Nephron (organoid): Measurements from ENCODE around the gene A4GALT.

Experiments used
- H3K27ac Mint-ChIP-seq, 3 experiments: 2 replicates each; pipeline ENCODE4 v1.8.0; 2020; ENCODE audit warnings: mixed read lengths in 3 of 3, mild to moderate bottlenecking in 2 of 3, moderate library complexity in 1 of 3
- H3K27me3 Mint-ChIP-seq: 2 replicates; pipeline ENCODE4 v1.8.0; 2021; ENCODE audit warnings: low read depth, mild to moderate bottlenecking, moderate library complexity, mixed read lengths
- H3K36me3 Mint-ChIP-seq: 2 replicates; pipeline ENCODE4 v1.8.0; 2020; ENCODE audit warnings: low read depth, mixed read lengths
- H3K4me1 Mint-ChIP-seq: 2 replicates; pipeline ENCODE4 v1.8.0; 2020; ENCODE audit warnings: mixed read lengths
- H3K4me3 Mint-ChIP-seq, 3 experiments: 2 replicates each; pipeline ENCODE4 v1.8.0; 2020; ENCODE audit warnings: mild to moderate bottlenecking in 3 of 3, mixed read lengths in 3 of 3, moderate library complexity in 2 of 3
- H3K9me3 Mint-ChIP-seq: 2 replicates; pipeline ENCODE4 v1.8.0; 2020; ENCODE audit warnings: mixed read lengths
- CTCF ChIP-seq, 3 experiments: fragments of 200-600 bp; sonication (generic); IDR thresholded peaks; one replicate each; pipeline ENCODE4 v1.5.0; 2021; ENCODE audit warnings: antibody characterized with exemption in 3 of 3; ENCODE audit not compliant: unreplicated experiment in 3 of 3

A4GALT gene

DNA sequence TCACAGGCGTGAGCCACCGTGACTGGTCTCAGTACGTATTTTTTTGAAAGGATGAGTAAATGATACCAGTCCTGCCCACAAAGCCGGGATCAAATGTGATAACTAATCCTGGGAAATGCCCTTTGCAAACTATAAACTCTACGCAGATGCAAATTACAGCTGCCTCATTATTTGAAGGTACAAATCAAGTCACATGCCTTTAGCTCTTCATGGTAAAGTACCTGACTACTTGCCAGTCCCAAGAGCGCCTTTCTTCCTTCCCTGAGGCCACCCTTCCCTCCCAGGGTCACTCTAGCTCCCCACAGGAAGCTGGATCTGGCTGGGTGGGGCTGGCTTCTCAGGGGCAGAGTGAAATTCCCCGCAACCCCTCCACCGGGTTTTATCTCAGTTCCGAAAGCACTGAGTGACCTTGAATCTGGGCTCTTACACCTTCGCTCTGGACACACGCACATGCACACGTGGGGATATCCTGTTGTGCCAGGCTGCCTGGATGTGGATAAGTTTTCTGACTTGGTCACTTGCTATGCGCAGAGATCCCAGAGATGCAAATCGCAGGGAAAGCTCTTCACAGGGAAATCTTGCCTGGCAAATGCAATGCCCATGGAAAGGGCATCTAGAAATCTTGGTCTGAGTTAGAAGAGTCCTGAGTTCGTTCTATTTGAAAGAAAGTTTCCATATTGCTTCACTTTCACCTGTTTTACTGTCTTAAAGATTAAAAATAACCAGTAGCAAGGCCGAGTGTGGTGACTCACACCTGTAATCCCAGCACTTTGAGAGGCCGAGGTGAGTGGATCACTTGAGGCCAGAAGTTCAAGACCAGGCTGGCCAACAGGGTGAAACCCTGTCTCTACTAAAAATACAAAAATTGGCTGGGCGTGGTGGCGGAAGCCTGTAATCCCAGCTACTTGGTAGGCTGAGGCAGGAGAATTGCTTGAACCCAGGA is 8.5 kb downstream of the A4GALT start:
- H3K27me3 Mint-ChIP-seq, result peaks cover 17% of the 10 kb centered on the region
- peaks cover 4% of the 10 kb centered on the region for H3K36me3 Mint-ChIP-seq
- H3K4me1 Mint-ChIP-seq, result peaks cover under 1% of the 10 kb centered on the region
- no peak overlapping the region for H3K27ac Mint-ChIP-seq
- TF ChIP-seq CTCF (IDR thresholded peaks at IDR 0.05; ENCODE audit: unreplicated experiment in 3 of 3), result no peak
- H3K4me3 Mint-ChIP-seq, result no peak overlapping the region
- peaks cover 4% of the 10 kb centered on the region for H3K9me3 Mint-ChIP-seq

GRCh38 chr22:42711281-42711731 is 9.4 kb downstream of the A4GALT start:
- H3K4me1 Mint-ChIP-seq, result no peaks in the 10 kb centered on the region
- peaks cover 4% of the 10 kb centered on the region for H3K9me3 Mint-ChIP-seq
- no peak for TF ChIP-seq CTCF (IDR thresholded peaks at IDR 0.05; ENCODE audit: unreplicated experiment in 3 of 3)
- H3K4me3 Mint-ChIP-seq, result no peak overlapping the region
- peaks cover 10% of the 10 kb centered on the region for H3K27me3 Mint-ChIP-seq
- no peak overlapping the region for H3K27ac Mint-ChIP-seq
- peaks cover 4% of the 10 kb centered on the region for H3K36me3 Mint-ChIP-seq

- no peak overlapping the region for H3K4me3 Mint-ChIP-seq
- H3K27me3 Mint-ChIP-seq, result peaks cover 5% of the 10 kb centered on the region
- TF ChIP-seq CTCF (IDR thresholded peaks at IDR 0.05; ENCODE audit: unreplicated experiment in 3 of 3), result no peak
- H3K9me3 Mint-ChIP-seq, result peaks cover 4% of the 10 kb centered on the region
- no peak overlapping the region for H3K27ac Mint-ChIP-seq
- peaks cover 4% of the 10 kb centered on the region for H3K36me3 Mint-ChIP-seq
- no peaks in the 10 kb centered on the region for H3K4me1 Mint-ChIP-seq
These were observed 12.3 kb downstream of the A4GALT start for GRCh38 chr22:42708417-42708816.

GRCh38 chr22:42707496-42707895 is 13.2 kb downstream of the A4GALT start:
- Mint-ChIP-seq H3K27ac (no peak overlapping the region), H3K36me3 (peaks cover 4% of the 10 kb centered on the region), H3K27me3 (peaks cover 4% of the 10 kb centered on the region), H3K9me3 (peaks cover 4% of the 10 kb centered on the region), H3K4me1 (no peaks in the 10 kb centered on the region), H3K4me3 (no peak overlapping the region)
- TF ChIP-seq CTCF (IDR thresholded peaks at IDR 0.05; ENCODE audit: unreplicated experiment in 3 of 3), result no peak

GRCh38 chr22:42704896-42705295 is 15.8 kb downstream of the A4GALT start:
- Mint-ChIP-seq H3K4me3 (no peak overlapping the region), H3K27me3 (peaks cover 7% of the 10 kb centered on the region), H3K9me3 (peaks cover 2% of the 10 kb centered on the region), H3K27ac (no peak overlapping the region), H3K36me3 (no peaks in the 10 kb centered on the region), H3K4me1 (no peaks in the 10 kb centered on the region)
- TF ChIP-seq CTCF (IDR thresholded peaks at IDR 0.05; ENCODE audit: unreplicated experiment in 3 of 3), result no peak

GRCh38 chr22:42702675-42703074 is 18.0 kb downstream of the A4GALT start:
- peaks cover 12% of the 10 kb centered on the region for H3K4me1 Mint-ChIP-seq
- H3K9me3 Mint-ChIP-seq, result no peaks in the 10 kb centered on the region
- H3K36me3 Mint-ChIP-seq, result no peaks in the 10 kb centered on the region
- no peak overlapping the region for H3K4me3 Mint-ChIP-seq
- no peak for TF ChIP-seq CTCF (IDR thresholded peaks at IDR 0.05; ENCODE audit: unreplicated experiment in 3 of 3)
- H3K27ac Mint-ChIP-seq, result no peak overlapping the region
- peaks cover 12% of the 10 kb centered on the region for H3K27me3 Mint-ChIP-seq
